ENCODE measurements around the gene ADRB2. TPM values are rescaled to one million over a fixed set of nuclear protein-coding genes. Genes with fewer than 3 reads are reported as not detected.

The ADRB2 gene
- total RNA-seq, 4 donors from 2014 or later = 10.2 to 19.5 (median 11.9) TPM

DNA sequence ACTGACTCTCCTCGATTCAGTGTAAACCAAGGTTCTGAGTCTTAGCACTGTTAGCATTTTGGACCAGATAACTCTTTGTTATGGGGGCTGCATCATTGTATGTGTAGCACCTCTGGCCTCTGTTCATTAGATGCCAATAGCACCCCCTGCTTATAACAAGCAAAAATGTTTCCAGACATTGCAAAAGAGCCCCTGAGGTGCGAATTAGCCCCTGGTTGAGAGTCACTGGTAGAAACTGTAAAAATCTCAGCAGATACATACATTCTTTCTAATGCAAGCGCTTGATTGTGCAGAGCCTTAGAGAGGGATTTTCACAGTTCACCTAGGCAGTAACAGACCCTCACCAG is 2.8 kb downstream of the ADRB2 start:
- peak overlapping the region; percentile 43 to 71 (median 68) for H3K4me3 ChIP-seq
- peak overlapping the region in 3 of 4 donors; percentile 91 to 93 (median 91) for H3K27ac ChIP-seq
- intact Hi-C loops (cut with DNase I) = loop anchor here (10.0 kb wide), 1 partner anchor 166 kb away; no protein-coding TSS in a partner anchor
- no peak for DNase-seq
- no peak for TF ChIP-seq CTCF (IDR thresholded peaks at IDR 0.05)
- whole genome bisulfite sequencing, 2 donors = 73 to 90% methylated on average over 3 of the region's 3 CpGs
- peaks cover 0 to 7% (median 0%) of the 10 kb centered on the region in 3 donors for H3K36me3 ChIP-seq
- peaks cover 24 to 91% (median 25%) of the 10 kb centered on the region in 3 donors for H3K4me1 ChIP-seq
- H3K9me3 ChIP-seq = no peaks in the 10 kb centered on the region
- H3K27me3 ChIP-seq = no peaks in the 10 kb centered on the region

- 37 to 39% methylated on average over 5 of the region's 5 CpGs for WGBS, 2 donors
- intact Hi-C loops (cut with DNase I) = loop anchor here (10.0 kb wide), 1 partner anchor 165 kb away; no protein-coding TSS in a partner anchor
- no peak for DNase-seq
- peak overlapping the region; percentile 43 to 71 (median 68) for H3K4me3 ChIP-seq
- peak overlapping the region in 2 of 4 donors; percentile 91 to 93 for H3K27ac ChIP-seq
- peaks cover 24 to 95% (median 25%) of the 10 kb centered on the region in 3 donors for H3K4me1 ChIP-seq
- H3K27me3 ChIP-seq = no peaks in the 10 kb centered on the region
- no peaks in the 10 kb centered on the region for H3K9me3 ChIP-seq
- peaks cover 0 to 11% (median 0%) of the 10 kb centered on the region in 3 donors for H3K36me3 ChIP-seq
- TF ChIP-seq CTCF (IDR thresholded peaks at IDR 0.05) = no peak
- no peak for TF ChIP-seq POLR2A (IDR thresholded peaks at IDR 0.05)
Measured at GRCh38 chr5:148829734-148830133, 3.3 kb downstream of the ADRB2 start.

DNA sequence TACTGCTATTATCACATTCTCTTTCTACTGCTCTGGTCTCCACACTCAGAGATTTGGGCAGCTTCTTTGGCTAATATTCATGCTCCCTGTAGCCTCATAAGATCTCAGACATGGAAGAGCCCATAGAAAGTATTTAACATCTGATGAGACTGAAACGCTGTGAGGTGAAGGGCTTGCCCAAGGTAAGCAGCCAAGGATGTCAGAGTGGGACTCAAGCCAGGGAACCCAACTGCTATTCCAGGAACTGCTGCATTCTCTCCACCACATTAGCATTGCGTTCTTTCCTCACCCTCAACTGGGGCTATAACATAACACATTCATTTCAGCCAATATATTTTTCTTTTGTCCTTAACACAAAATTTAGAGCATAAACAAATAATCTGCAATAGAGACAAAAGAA is 3.8 kb downstream of the ADRB2 start:
- Histone ChIP-seq H3K27me3 (no peaks in the 10 kb centered on the region), H3K36me3 (peaks cover 0 to 11% (median 0%) of the 10 kb centered on the region in 3 donors), H3K4me1 (peaks cover 22 to 95% (median 24%) of the 10 kb centered on the region in 3 donors), H3K4me3 (peak overlapping the region; percentile 43 to 71 (median 68)), H3K9me3 (no peaks in the 10 kb centered on the region), H3K27ac (peak overlapping the region in 2 of 4 donors; percentile 91 to 93)
- intact Hi-C loops (cut with DNase I) = no loop called here
- TF ChIP-seq POLR2A (IDR thresholded peaks at IDR 0.05) (no peak), CTCF (IDR thresholded peaks at IDR 0.05) (no peak)
- WGBS, 2 donors = 57 to 68% methylated on average over 2 of the region's 2 CpGs
- no peak for DNase-seq

DNA sequence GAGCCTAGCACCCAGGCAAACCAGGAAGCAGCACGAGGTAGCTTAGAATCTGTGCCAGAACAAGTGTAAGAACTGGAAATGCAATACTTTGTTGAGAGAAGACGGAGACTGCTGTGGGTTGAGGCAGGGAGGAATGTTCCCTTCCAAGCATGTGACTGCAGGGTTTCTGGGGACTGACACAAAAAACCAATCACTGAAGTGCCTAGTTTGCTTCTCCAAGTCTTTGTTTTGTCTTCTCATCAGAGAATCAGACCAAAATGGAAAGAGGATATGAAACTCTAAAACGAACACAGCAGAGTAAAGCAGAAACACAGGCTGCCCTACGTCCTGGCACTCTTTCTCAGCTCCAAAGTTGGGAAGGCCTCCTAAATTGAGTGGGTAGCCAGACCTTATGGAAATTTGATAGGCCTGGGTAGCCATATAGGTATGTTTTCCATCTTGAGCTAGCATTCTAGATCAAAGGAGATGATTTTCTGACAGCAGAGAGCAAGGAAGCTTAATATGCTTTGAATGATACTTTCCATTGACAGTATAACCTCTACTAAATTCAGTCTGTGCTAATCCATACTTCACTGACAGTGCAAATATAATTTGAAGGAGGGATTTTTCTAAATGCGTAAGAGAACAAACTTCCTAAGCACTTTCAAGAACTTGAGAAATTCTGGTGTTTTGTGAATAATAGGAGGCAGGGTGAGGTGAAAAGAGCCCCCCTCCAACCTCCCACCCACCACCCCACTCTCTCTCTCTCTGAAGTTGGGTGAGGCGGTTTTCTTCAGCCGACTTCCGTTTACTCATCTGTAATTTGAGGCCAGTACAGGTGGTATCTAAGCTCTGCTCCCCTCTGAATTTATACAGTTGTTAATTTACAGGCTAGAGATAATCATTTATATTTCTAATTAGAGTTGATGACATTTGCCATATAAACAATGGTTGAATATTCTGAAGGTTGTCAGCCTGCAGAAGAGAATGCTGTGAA is 5.5 kb downstream of the ADRB2 start:
- intact Hi-C loops (cut with DNase I) = no loop called here
- peaks cover 20 to 99% (median 20%) of the 10 kb centered on the region in 3 donors for H3K4me1 ChIP-seq
- H3K27me3 ChIP-seq = no peaks in the 10 kb centered on the region
- H3K9me3 ChIP-seq = no peaks in the 10 kb centered on the region
- peak overlapping the region in 3 of 4 donors; percentile 42 to 93 (median 56) for H3K27ac ChIP-seq
- peaks cover 0 to 11% (median 0%) of the 10 kb centered on the region in 3 donors for H3K36me3 ChIP-seq
- no peak for DNase-seq
- WGBS, 2 donors = 63 to 65% methylated on average over 8 of the region's 8 CpGs
- TF ChIP-seq POLR2A (IDR thresholded peaks at IDR 0.05) (peak in 1 of 4 donors; percentile 44), CTCF (IDR thresholded peaks at IDR 0.05) (no peak)
- peak overlapping the region in 3 of 4 donors; percentile 22 to 71 (median 71) for H3K4me3 ChIP-seq

DNA sequence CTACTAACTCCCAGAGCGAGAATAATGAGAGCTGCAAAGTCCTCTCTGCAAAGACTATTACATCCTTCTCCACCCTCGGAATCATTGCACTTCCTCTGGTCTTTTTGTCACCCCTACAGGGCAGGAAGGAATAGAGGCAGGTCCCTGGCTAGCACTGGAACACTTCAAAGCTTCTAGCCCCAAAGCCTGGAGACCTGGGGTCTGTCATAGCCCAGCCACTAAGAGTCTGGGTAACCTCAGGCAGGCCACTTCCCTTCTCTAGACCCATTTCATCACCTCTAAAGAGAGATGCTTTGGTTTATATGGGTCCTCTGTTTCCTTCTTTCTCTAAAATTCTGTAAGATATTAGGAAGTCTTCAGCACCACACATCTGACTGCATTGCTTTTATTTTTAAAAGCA is 6.7 kb downstream of the ADRB2 start:
- no peak for TF ChIP-seq CTCF (IDR thresholded peaks at IDR 0.05)
- TF ChIP-seq POLR2A (IDR thresholded peaks at IDR 0.05) = no peak
- no peak overlapping the region for H3K4me3 ChIP-seq
- peaks cover 0 to 17% (median 0%) of the 10 kb centered on the region in 3 donors for H3K36me3 ChIP-seq
- 35 to 52% methylated on average over 2 of the region's 2 CpGs for WGBS, 2 donors
- H3K27me3 ChIP-seq = no peaks in the 10 kb centered on the region
- H3K4me1 ChIP-seq = peaks cover 14 to 87% (median 16%) of the 10 kb centered on the region in 3 donors
- no peaks in the 10 kb centered on the region for H3K9me3 ChIP-seq
- intact Hi-C loops (cut with DNase I) = no loop called here
- H3K27ac ChIP-seq = peak overlapping the region in 2 of 4 donors; percentile 21 to 24
- DNase-seq = no peak
